ENCODE measurements around the gene PNPLA7. TPM values are rescaled to one million over a fixed set of nuclear protein-coding genes. Genes with fewer than 3 reads are reported as not detected.

The PNPLA7 gene
- total and polyA plus RNA-seq, 10 of the 15 experiments (the other 5 are each of a cell fraction or from before 2014, with no cell fraction given), result 0.04 to 0.85 (median 0.19) TPM; not detected in 1

- TF ChIP-seq HSF1 (IDR thresholded peaks at IDR 0.05; ENCODE audit: low read depth, low read length) (no peak), JUNB (IDR thresholded peaks at IDR 0.05) (no peak), KAT2A (conservative IDR thresholded peaks at IDR 0.05; ENCODE audit: control insufficient read depth, low read depth, low read length) (no peak)
Observed at GRCh38 chr9:137494104-137494544, 56.1 kb downstream of the PNPLA7 start (continued).

- no peaks in the 10 kb centered on the region for H4K20me1 ChIP-seq (ENCODE audit: control insufficient read depth, insufficient read depth)
- ChIA-PET POLR2A (no interaction called here), RAD21 (ENCODE audit: unreplicated experiment) (no interaction called here), CTCF (no interaction called here), SMC1A (ENCODE audit: uncharacterized antibody, unreplicated experiment) (no interaction called here)
- H3K27ac ChIP-seq (ENCODE audit: control insufficient read depth, insufficient read depth), result no peak overlapping the region
- in situ Hi-C loops (cut with MboI), result no loop called here
- H3K36me3 ChIP-seq (ENCODE audit: control insufficient read depth in 2 of 2, insufficient read depth in 2 of 2, low read length in 1 of 2), result no peaks in the 10 kb centered on the region
- ATAC-seq, result no peak
- 51% methylated on average over 16 of the region's 16 CpGs for WGBS (ENCODE audit: insufficient coverage, insufficient replicate concordance, low lambda C conversion rate, missing lambda C conversion rate)
- no TSS peak for BruUV-seq (replicated peaks)
- intact Hi-C loops (cut with micrococcal nuclease; ENCODE audit: unreplicated experiment), result no loop called here
- H3K4me3 ChIP-seq, result no peak overlapping the region
- H2AFZ ChIP-seq (ENCODE audit: control insufficient read depth, low read depth, low read length), result no peak overlapping the region
- H3K9me3 ChIP-seq (replicated peaks; ENCODE audit: control insufficient read depth, insufficient read depth, low read length), result no peaks in the 10 kb centered on the region
- H3K27me3 ChIP-seq (replicated peaks in 1 of 2; ENCODE audit: control insufficient read depth in 2 of 2, insufficient read depth in 2 of 2, low read length in 1 of 2), result no peaks in the 10 kb centered on the region
- H3K4me1 ChIP-seq (ENCODE audit: control insufficient read depth, insufficient read depth, low read length), result no peaks in the 10 kb centered on the region
- no peak for DNase-seq (ENCODE audit: low read depth, low spot score)
- no peak overlapping the region for H3K9ac ChIP-seq (ENCODE audit: control insufficient read depth, insufficient read depth, low read length)
- no peak overlapping the region for H3K4me2 ChIP-seq (ENCODE audit: control insufficient read depth, insufficient read depth)
- no peaks in the 10 kb centered on the region for H3K79me2 ChIP-seq (ENCODE audit: control insufficient read depth, insufficient read depth, low read length)
- TF ChIP-seq HSF1 (IDR thresholded peaks at IDR 0.05; ENCODE audit: low read depth, low read length) (no peak), ETV6 (conservative IDR thresholded peaks at IDR 0.05 in 1 of 2, IDR thresholded peaks at IDR 0.05 in 1 of 2; ENCODE audit: borderline replicate concordance in 1 of 2, low read depth in 1 of 2) (no peak)
- FAIRE-seq, result no peak
Observed at GRCh38 chr9:137493364-137494103, 56.7 kb downstream of the PNPLA7 start.

All from GM12878 (cell line).